ENCODE measurements around the gene PSMG2. TPM values are rescaled to one million over a fixed set of nuclear protein-coding genes. Genes with fewer than 3 reads are reported as not detected.

PSMG2 gene
- polyA plus RNA-seq, 3 donors = 37.1 to 143 (median 118) TPM

DNA sequence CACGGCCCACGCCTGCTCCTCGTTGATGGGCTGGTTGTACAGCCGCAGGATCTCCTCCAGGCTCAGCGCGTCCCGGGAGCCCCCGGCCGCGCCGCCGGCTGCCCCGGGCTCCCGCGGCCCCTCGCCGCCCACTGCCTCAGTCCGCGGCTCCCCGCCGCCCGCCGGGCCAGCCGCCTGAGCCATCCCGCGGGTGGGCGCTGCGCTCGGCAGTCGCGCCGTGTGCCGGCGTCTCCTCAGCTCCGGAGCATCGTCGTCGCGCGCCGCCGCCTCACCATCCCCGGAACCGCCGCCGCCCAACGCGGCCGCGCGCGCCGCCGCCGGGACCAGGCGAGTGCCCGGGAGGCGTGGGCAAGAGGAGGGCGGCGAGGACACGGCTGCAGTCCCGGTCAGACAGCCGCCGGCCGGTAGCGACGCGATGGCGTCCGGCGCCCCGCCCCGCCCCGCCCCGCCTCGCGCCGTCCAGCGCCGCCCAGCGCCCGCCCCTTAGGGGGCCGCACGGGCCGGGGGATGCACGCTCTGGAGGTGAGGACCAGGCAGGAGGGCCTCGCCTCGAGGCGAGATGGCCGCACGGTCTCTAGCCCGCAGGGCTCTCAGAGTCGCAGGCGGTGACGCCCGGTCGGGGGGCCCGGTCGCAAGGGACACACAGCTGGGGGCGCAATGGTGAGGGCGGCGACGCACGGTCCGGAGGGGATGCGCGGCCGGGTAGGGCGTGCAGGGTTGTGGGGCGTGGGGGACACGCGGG lies 45.0 kb upstream of the PSMG2 start, which contains the start of gene SPIRE1:
Gene SPIRE1 (minus strand): TSS at position 424 of the 742 bp plus-strand sequence. CDS start 241 bp downstream, at position 183.
- H3K27me3 ChIP-seq (ENCODE audit: control insufficient read depth in 2 of 2, insufficient read depth in 2 of 2, low read length in 2 of 2) = peaks cover 7 to 21% of the 10 kb centered on the region in 2 donors
- H4K20me1 ChIP-seq (ENCODE audit: insufficient read depth, low read length) = no peaks in the 10 kb centered on the region
- TF ChIP-seq, protein P1, sequence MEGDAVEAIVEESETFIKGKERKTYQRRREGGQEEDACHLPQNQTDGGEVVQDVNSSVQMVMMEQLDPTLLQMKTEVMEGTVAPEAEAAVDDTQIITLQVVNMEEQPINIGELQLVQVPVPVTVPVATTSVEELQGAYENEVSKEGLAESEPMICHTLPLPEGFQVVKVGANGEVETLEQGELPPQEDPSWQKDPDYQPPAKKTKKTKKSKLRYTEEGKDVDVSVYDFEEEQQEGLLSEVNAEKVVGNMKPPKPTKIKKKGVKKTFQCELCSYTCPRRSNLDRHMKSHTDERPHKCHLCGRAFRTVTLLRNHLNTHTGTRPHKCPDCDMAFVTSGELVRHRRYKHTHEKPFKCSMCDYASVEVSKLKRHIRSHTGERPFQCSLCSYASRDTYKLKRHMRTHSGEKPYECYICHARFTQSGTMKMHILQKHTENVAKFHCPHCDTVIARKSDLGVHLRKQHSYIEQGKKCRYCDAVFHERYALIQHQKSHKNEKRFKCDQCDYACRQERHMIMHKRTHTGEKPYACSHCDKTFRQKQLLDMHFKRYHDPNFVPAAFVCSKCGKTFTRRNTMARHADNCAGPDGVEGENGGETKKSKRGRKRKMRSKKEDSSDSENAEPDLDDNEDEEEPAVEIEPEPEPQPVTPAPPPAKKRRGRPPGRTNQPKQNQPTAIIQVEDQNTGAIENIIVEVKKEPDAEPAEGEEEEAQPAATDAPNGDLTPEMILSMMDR (IDR thresholded peaks at IDR 0.05) = no peak
- H3K9me3 Mint-ChIP-seq = peaks cover 0 to 11% (median 0%) of the 10 kb centered on the region in 7 donors
- H3K4me2 ChIP-seq (replicated peaks; ENCODE audit: extremely low read depth, low read length, poor library complexity, severe bottlenecking) = peak within 1 kb of the TSS; percentile 88
- DNase-seq = peak; percentile 38 to 47 (median 38)
- peaks cover 13 to 33% (median 23%) of the 10 kb centered on the region in 3 donors for H3K27me3 Mint-ChIP-seq (ENCODE audit: low read depth in 3 of 3)
- intact Hi-C loops (cut with micrococcal nuclease) = loop anchor here (2.0 to 10.0 kb wide), 5 partner anchors 51 to 267 kb away; partner anchors contain the start of gene PRELID3A (in 2 of the 2)
- H3K27ac ChIP-seq (ENCODE audit: low read depth in 1 of 2, low read length in 2 of 2) = peak within 1 kb of the TSS in 1 of 2 donors; percentile 48
- H3K36me3 Mint-ChIP-seq = peaks cover 0 to 3% of the 10 kb centered on the region in 2 donors
- no peaks in the 10 kb centered on the region for H3K9me3 ChIP-seq (replicated peaks in 1 of 2; ENCODE audit: control insufficient read depth in 1 of 2, insufficient read depth in 1 of 2, low read length in 2 of 2)
- H3K79me2 ChIP-seq (ENCODE audit: insufficient read depth, low read length) = no peaks in the 10 kb centered on the region
- H3K4me1 Mint-ChIP-seq = peaks cover 19% of the 10 kb centered on the region
- H3K27ac Mint-ChIP-seq = peak within 1 kb of the TSS in 1 of 7 donors; percentile 41
- H3K4me3 ChIP-seq (replicated peaks in 1 of 3; ENCODE audit: low read depth in 2 of 3, low read length in 3 of 3) = peak within 1 kb of the TSS; percentile 46 to 84 (median 82)
- peak within 1 kb of the TSS; percentile 77 for H3K9ac ChIP-seq (ENCODE audit: insufficient read depth, low read length, poor library complexity, severe bottlenecking)
- peak within 1 kb of the TSS; percentile 83 to 91 for H3K4me3 Mint-ChIP-seq
- peaks cover 11 to 19% of the 10 kb centered on the region in 2 donors for H3K4me1 ChIP-seq (ENCODE audit: control insufficient read depth in 1 of 2, insufficient read depth in 2 of 2, low read length in 2 of 2)
- H2AFZ ChIP-seq (ENCODE audit: insufficient read depth, low read depth, low read length, poor library complexity, severe bottlenecking) = peak within 1 kb of the TSS; percentile 92
- no peaks in the 10 kb centered on the region for H3K36me3 ChIP-seq (replicated peaks in 1 of 2; ENCODE audit: control insufficient read depth in 1 of 2, insufficient read depth in 2 of 2, low read length in 2 of 2)
- WGBS (ENCODE audit: insufficient coverage) = under 1% methylated on average over 112 of the region's 112 CpGs

DNA sequence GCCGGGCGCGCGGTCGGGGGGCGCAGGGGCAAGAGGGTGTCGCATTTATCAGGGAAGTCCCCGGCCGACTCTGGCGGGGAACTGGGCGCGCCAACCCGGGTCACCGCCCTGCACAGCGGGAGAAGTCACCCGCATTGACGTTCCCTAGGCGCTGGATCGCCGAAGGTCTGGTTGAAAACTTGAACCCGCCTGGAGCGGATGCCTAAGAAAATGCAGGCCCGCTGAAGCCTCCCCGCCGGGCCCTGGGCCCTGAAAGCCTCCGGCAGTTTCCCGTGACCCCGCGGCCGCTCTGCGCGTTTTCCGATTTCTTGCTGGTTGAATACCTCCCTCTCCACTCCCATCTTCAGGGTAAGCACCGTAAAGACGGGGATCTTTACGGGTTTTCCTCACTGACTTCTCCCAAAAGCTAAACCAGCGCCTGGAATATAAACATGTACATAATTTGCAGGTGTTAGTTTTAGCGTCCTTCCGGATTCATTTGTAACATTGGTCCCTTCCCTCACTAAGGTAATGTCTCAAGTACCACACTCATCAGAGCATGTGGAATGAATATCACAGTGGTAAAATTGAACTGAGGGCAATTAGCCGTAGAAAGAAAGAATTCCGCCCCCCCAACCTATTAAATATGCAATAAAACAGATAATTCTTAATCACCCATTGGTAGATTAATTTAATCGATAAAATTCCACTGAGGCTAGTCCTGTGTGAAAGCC lies 44.3 kb upstream of the PSMG2 start:
- Mint-ChIP-seq H3K27me3 (ENCODE audit: low read depth in 3 of 3) (peaks cover 13 to 33% (median 23%) of the 10 kb centered on the region in 3 donors), H3K4me3 (peak overlapping the region; percentile 81 to 88), H3K27ac (peak overlapping the region in 1 of 7 donors; percentile 41), H3K9me3 (peaks cover 0 to 11% (median 0%) of the 10 kb centered on the region in 7 donors), H3K4me1 (peaks cover 13% of the 10 kb centered on the region), H3K36me3 (peaks cover 0 to 3% of the 10 kb centered on the region in 2 donors)
- Histone ChIP-seq H3K36me3 (replicated peaks in 1 of 2; ENCODE audit: control insufficient read depth in 1 of 2, insufficient read depth in 2 of 2, low read length in 2 of 2) (no peaks in the 10 kb centered on the region), H3K4me1 (ENCODE audit: control insufficient read depth in 1 of 2, insufficient read depth in 2 of 2, low read length in 2 of 2) (peaks cover 11 to 19% of the 10 kb centered on the region in 2 donors), H3K79me2 (ENCODE audit: insufficient read depth, low read length) (no peaks in the 10 kb centered on the region), H3K27me3 (ENCODE audit: control insufficient read depth in 2 of 2, insufficient read depth in 2 of 2, low read length in 2 of 2) (peaks cover 7 to 21% of the 10 kb centered on the region in 2 donors), H2AFZ (ENCODE audit: insufficient read depth, low read depth, low read length, poor library complexity, severe bottlenecking) (peak overlapping the region; percentile 92), H4K20me1 (ENCODE audit: insufficient read depth, low read length) (no peaks in the 10 kb centered on the region), H3K9me3 (replicated peaks in 1 of 2; ENCODE audit: control insufficient read depth in 1 of 2, insufficient read depth in 1 of 2, low read length in 2 of 2) (no peaks in the 10 kb centered on the region), H3K4me3 (replicated peaks in 1 of 3; ENCODE audit: low read depth in 2 of 3, low read length in 3 of 3) (peak overlapping the region; percentile 46 to 84 (median 82)), H3K4me2 (replicated peaks; ENCODE audit: extremely low read depth, low read length, poor library complexity, severe bottlenecking) (peak overlapping the region; percentile 88), H3K9ac (ENCODE audit: insufficient read depth, low read length, poor library complexity, severe bottlenecking) (peak overlapping the region; percentile 70), H3K27ac (ENCODE audit: low read depth in 1 of 2, low read length in 2 of 2) (no peak overlapping the region)
- TF ChIP-seq, protein P1 (IDR thresholded peaks at IDR 0.05) = no peak
- intact Hi-C loops (cut with micrococcal nuclease) = loop anchor here (2.0 to 10.0 kb wide), 5 partner anchors 51 to 268 kb away; partner anchors contain the start of gene PRELID3A (in 2 of the 2)
- WGBS (ENCODE audit: insufficient coverage) = 5% methylated on average over 33 of the region's 42 CpGs
- peak; percentile 16 to 36 (median 33) for DNase-seq
